ENCODE results near the gene PCDH15.

The PCDH15 gene

GRCh38 chr10:54702583-54703485, 98.2 kb downstream of the PCDH15 start:
- DNase-seq = no peak

- DNase-seq = no peak
Measured at GRCh38 chr10:54691331-54691730, 109.7 kb downstream of the PCDH15 start.

GRCh38 chr10:54682554-54682953, 118.5 kb downstream of the PCDH15 start:
- no peak for DNase-seq

GRCh38 chr10:54681136-54681535, 119.9 kb downstream of the PCDH15 start:
- DNase-seq = no peak

- DNase-seq = no peak
Measured at GRCh38 chr10:54667136-54667535, 133.9 kb downstream of the PCDH15 start.

- DNase-seq = no peak
Measured at GRCh38 chr10:54666192-54666591, 134.8 kb downstream of the PCDH15 start.

GRCh38 chr10:54665095-54665494, 135.9 kb downstream of the PCDH15 start:
- DNase-seq = no peak

GRCh38 chr10:54660397-54660796, 140.6 kb downstream of the PCDH15 start:
- no peak for DNase-seq

GRCh38 chr10:54656643-54657042, 144.4 kb downstream of the PCDH15 start:
- no peak for DNase-seq

- no peak for DNase-seq
Measured at GRCh38 chr10:54653518-54653917, 147.5 kb downstream of the PCDH15 start.

GRCh38 chr10:54650547-54650946, 150.5 kb downstream of the PCDH15 start:
- DNase-seq = no peak

GRCh38 chr10:54622017-54622416, 179.0 kb downstream of the PCDH15 start:
- no peak for DNase-seq

- no peak for DNase-seq
Measured at GRCh38 chr10:54620352-54620751, 180.7 kb downstream of the PCDH15 start.

GRCh38 chr10:54614072-54614471, 187.0 kb downstream of the PCDH15 start:
- DNase-seq = no peak

- no peak for DNase-seq
Measured at GRCh38 chr10:54613162-54613561, 187.9 kb downstream of the PCDH15 start.

GRCh38 chr10:54609423-54609822, 191.6 kb downstream of the PCDH15 start:
- DNase-seq = no peak

GRCh38 chr10:54607983-54608382, 193.0 kb downstream of the PCDH15 start:
- no peak for DNase-seq

- no peak for DNase-seq
Measured at GRCh38 chr10:54594289-54594688, 206.7 kb downstream of the PCDH15 start.

GRCh38 chr10:54587971-54588370, 213.1 kb downstream of the PCDH15 start:
- DNase-seq = no peak

GRCh38 chr10:54585572-54585971, 215.5 kb downstream of the PCDH15 start:
- no peak for DNase-seq

- DNase-seq = no peak
Measured at GRCh38 chr10:54577682-54578081, 223.3 kb downstream of the PCDH15 start.

- no peak for DNase-seq
Measured at GRCh38 chr10:54576541-54576940, 224.5 kb downstream of the PCDH15 start.

GRCh38 chr10:54559498-54559897, 241.5 kb downstream of the PCDH15 start:
- no peak for DNase-seq

GRCh38 chr10:54554028-54554427, 247.0 kb downstream of the PCDH15 start:
- no peak for DNase-seq

- DNase-seq = no peak
Measured at GRCh38 chr10:54550016-54550415, 251.0 kb downstream of the PCDH15 start.

Data from CD4-positive, alpha-beta T cell treated with Interferon gamma for 1 hour (primary cell).